ENCODE results near the gene CISD1.

GRCh38 chr10:58322072-58322834 lies 53.3 kb downstream of the CISD1 start:
- TF ChIP-seq POLR2AphosphoS5 (IDR thresholded peaks at IDR 0.05; ENCODE audit: low read depth, low read length), result no peak
- no peak for TF ChIP-seq REST (IDR thresholded peaks at IDR 0.05; ENCODE audit: insufficient read depth in 1 of 2, low read depth in 2 of 2, low read length in 2 of 2)
- no peak for TF ChIP-seq FOXP2 (optimal IDR thresholded peaks at IDR 0.05; ENCODE audit: borderline replicate concordance, extremely low read depth, extremely low read length, insufficient read depth)
- no peak for TF ChIP-seq TAF1 (IDR thresholded peaks at IDR 0.05; ENCODE audit: borderline replicate concordance, insufficient read depth, low read length)
